Mesenchymal stem cell (in vitro differentiated cells and primary cell): ENCODE results near the gene LRRC3C.
"Not testable (repeated sequence)": the region's sequence is repeated elsewhere in the genome, so short reads cannot be mapped to it uniquely, and the experiment has no call there.

Experiments
- DNase-seq: peaks from one replicate; pipeline ENCODE4 v3.0.0-alpha.2; 2013
- H2AFZ ChIP-seq: one replicate; pipeline ENCODE4 v1.6.1; 2013; ENCODE audit warnings: low read depth, mild to moderate bottlenecking, control low read depth, inconsistent platforms, low read length, moderate library complexity
- H2AK5ac ChIP-seq: 2 replicates; pipeline ENCODE4 v1.6.1; 2013; ENCODE audit warnings: low read length, moderate library complexity, mild to moderate bottlenecking, inconsistent platforms; ENCODE audit not compliant: severe bottlenecking
- H2BK120ac ChIP-seq: one replicate; pipeline ENCODE4 v1.6.1; 2013; ENCODE audit warnings: low read depth, mild to moderate bottlenecking, inconsistent platforms, low read length, moderate library complexity
- H2BK12ac ChIP-seq, 2 experiments: one replicate each; pipeline ENCODE4 v1.6.1; 2013; ENCODE audit warnings: inconsistent platforms in 2 of 2, low read length in 2 of 2, mild to moderate bottlenecking in 2 of 2, moderate library complexity in 2 of 2, control low read depth in 1 of 2
- H2BK15ac ChIP-seq: one replicate; pipeline ENCODE4 v1.6.1; 2013; ENCODE audit warnings: mild to moderate bottlenecking, low read depth, inconsistent platforms; ENCODE audit not compliant: poor library complexity, severe bottlenecking
- H2BK5ac ChIP-seq: 2 replicates; pipeline ENCODE4 v1.6.1; 2013; ENCODE audit warnings: low read depth, mild to moderate bottlenecking, low read length, control low read depth, inconsistent platforms; ENCODE audit not compliant: poor library complexity, severe bottlenecking
- H3K14ac ChIP-seq, 2 experiments: one replicate each; pipeline ENCODE4 v1.6.1; 2013; ENCODE audit warnings: inconsistent platforms in 2 of 2, low read length in 2 of 2, control low read depth in 1 of 2, mild to moderate bottlenecking in 1 of 2, moderate library complexity in 1 of 2
- H3K18ac ChIP-seq, 2 experiments: one replicate each; pipeline ENCODE4 v1.6.1; 2013; ENCODE audit warnings: inconsistent platforms in 2 of 2, low read length in 2 of 2, control low read depth in 1 of 2, low read depth in 1 of 2, mild to moderate bottlenecking in 1 of 2
- H3K23ac ChIP-seq, 2 experiments: one replicate each; pipeline ENCODE4 v1.6.1; 2013; ENCODE audit warnings: inconsistent platforms in 2 of 2, low read length in 2 of 2, mild to moderate bottlenecking in 2 of 2, moderate library complexity in 2 of 2, control low read depth in 1 of 2
- H3K27ac ChIP-seq: 2 replicates; pipeline ENCODE4 v1.5.1; 2013; ENCODE audit warnings: mild to moderate bottlenecking, moderate library complexity, low read length, control low read depth, inconsistent platforms; ENCODE audit not compliant: poor library complexity, severe bottlenecking
- H3K27me3 ChIP-seq, 2 experiments: 2 replicates each; pipeline versions ENCODE4 v1.6.1 to v1.7.0; 2013; ENCODE audit warnings: low read length in 2 of 2, mild to moderate bottlenecking in 2 of 2, moderate library complexity in 2 of 2, control low read depth in 1 of 2, inconsistent platforms in 1 of 2; ENCODE audit not compliant: control insufficient read depth in 1 of 2, insufficient read depth in 1 of 2
- H3K36me3 ChIP-seq, 2 experiments: 2 replicates each; pipeline versions ENCODE4 v1.6.1 to v1.7.0; 2013; ENCODE audit warnings: low read length in 2 of 2, control low read depth in 1 of 2, inconsistent platforms in 1 of 2, low read depth in 1 of 2, mild to moderate bottlenecking in 1 of 2; ENCODE audit not compliant: insufficient read depth in 2 of 2, control insufficient read depth in 1 of 2
- H3K4ac ChIP-seq, 2 experiments: one replicate each; pipeline ENCODE4 v1.6.1; 2013; ENCODE audit warnings: inconsistent platforms in 2 of 2, low read length in 2 of 2, mild to moderate bottlenecking in 2 of 2, moderate library complexity in 2 of 2, control low read depth in 1 of 2, low read depth in 1 of 2
- H3K4me1 ChIP-seq: 2 replicates; pipeline ENCODE4 v1.6.1; 2013; ENCODE audit warnings: low read depth, low read length, control low read depth; ENCODE audit not compliant: control insufficient read depth, insufficient read depth
- H3K4me2 ChIP-seq: 2 replicates; pipeline ENCODE4 v1.6.1; 2013; ENCODE audit warnings: low read length, mild to moderate bottlenecking, inconsistent platforms; ENCODE audit not compliant: poor library complexity, severe bottlenecking
- H3K4me3 ChIP-seq, 2 experiments: 2 replicates each; pipeline versions ENCODE4 v1.5.1 to v1.7.0; 2013; ENCODE audit warnings: low read length in 2 of 2, mild to moderate bottlenecking in 2 of 2, control low read depth in 1 of 2, low read depth in 1 of 2; ENCODE audit not compliant: insufficient read depth in 1 of 2
- H3K79me1 ChIP-seq: replicated peaks from 2 replicates; pipeline ENCODE4 v1.6.1; 2013; ENCODE audit warnings: mild to moderate bottlenecking, control low read depth, low read length, inconsistent platforms; ENCODE audit not compliant: poor library complexity, severe bottlenecking
- H3K9ac ChIP-seq: 2 replicates; pipeline ENCODE4 v1.7.0; 2013; ENCODE audit warnings: mild to moderate bottlenecking, low read length, moderate library complexity
- H3K9me3 ChIP-seq: 2 replicates; pipeline ENCODE4 v1.7.0; 2013; ENCODE audit warnings: mild to moderate bottlenecking, low read length; ENCODE audit not compliant: control insufficient read depth
- H4K8ac ChIP-seq: one replicate; pipeline ENCODE4 v1.6.1; 2013; ENCODE audit warnings: inconsistent platforms, mild to moderate bottlenecking, low read length, moderate library complexity
- H4K91ac ChIP-seq: one replicate; pipeline ENCODE4 v1.6.1; 2013; ENCODE audit warnings: mild to moderate bottlenecking, low read length, inconsistent platforms
- WGBS: methylation state at CpG from one replicate; pipeline ENCODE4 v1.1.7; 2013; ENCODE audit warnings: mixed read lengths; 5-methylcytosine and 5-hydroxymethylcytosine counted together

The LRRC3C gene

DNA sequence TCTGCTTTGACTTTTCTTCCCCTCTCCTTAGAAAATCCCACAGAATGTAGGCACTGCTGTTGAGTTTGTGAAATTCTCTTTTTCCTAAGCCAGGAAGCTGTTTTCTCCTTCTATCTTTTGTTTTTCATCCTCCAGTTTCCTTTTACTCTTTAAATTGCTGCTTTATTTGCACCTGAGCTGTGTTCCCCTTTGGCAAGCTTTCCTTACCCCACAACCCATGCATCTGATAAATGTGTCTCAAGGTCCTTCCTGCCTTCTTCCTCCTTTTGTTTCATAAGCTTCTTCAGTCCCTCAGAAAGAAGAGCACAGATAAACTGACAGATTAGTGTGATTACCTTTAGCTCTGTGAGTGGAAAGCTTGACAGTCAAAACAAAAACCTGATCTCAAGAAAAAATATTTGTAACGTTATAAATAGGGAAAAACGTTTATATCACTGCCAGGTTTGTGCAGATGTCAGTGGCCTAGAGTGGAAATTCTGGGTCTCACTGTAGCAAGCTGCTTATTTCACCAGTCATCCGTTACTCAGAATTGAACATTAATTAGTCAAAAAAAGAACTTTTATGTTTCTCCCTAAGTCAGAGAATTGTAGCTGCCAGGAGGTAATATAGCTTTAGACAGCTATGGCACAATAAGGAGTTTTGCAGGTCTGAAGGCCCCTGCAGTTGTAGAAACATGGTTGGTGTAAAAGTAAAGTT is 32.7 kb upstream of the LRRC3C start:
- Histone ChIP-seq H3K36me3 (no peaks in the 10 kb centered on the region), H3K18ac (no peak overlapping the region)
- no CpG with 5 or more reads among the region's 3 CpGs for WGBS

DNA sequence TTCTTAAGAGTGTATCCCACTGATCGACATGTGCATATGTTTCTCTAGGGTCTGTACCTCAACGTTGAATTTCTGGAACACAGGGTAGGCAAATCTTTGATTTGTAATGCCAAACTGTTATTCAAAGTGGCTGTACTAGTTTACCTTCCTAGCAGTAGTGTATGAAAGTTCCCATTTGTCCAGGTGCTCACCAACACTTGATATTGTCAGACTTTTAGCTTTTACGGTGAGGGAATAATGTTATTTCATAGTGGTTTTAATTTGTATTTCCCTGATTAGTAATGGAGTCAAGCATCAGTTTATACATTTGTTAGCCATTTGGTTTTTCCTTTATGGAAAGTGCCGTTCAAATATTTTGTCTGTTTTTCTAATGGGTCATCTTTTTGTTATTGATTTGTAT is 29.4 kb upstream of the LRRC3C start:
- no peak overlapping the region for H2BK15ac ChIP-seq
- 92% methylated on average over 4 of the region's 4 CpGs for WGBS
- no peak overlapping the region for H3K27ac ChIP-seq
- no peak overlapping the region for H3K18ac ChIP-seq
- H3K4me2 ChIP-seq, result no peak overlapping the region
- no peak overlapping the region for H3K4me3 ChIP-seq
- H3K9ac ChIP-seq, result no peak overlapping the region
- H3K79me1 ChIP-seq, result no peaks in the 10 kb centered on the region
- H3K9me3 ChIP-seq, result no peaks in the 10 kb centered on the region
- no peak overlapping the region for H2BK120ac ChIP-seq
- no peak overlapping the region for H2BK5ac ChIP-seq
- no peak overlapping the region for H2AK5ac ChIP-seq
- no peak overlapping the region for H2BK12ac ChIP-seq
- DNase-seq, result no peak
- no peaks in the 10 kb centered on the region for H3K36me3 ChIP-seq
- no peak overlapping the region for H3K23ac ChIP-seq
- H3K27me3 ChIP-seq, result peaks cover under 1 to 9% of the 10 kb centered on the region in 2 experiments
- no peak overlapping the region for H3K14ac ChIP-seq
- no peak overlapping the region for H3K4ac ChIP-seq
- no peak overlapping the region for H4K8ac ChIP-seq
- no peak overlapping the region for H2AFZ ChIP-seq
- no peak overlapping the region for H4K91ac ChIP-seq
- no peaks in the 10 kb centered on the region for H3K4me1 ChIP-seq

More for the DNA sequence above, 32.7 kb upstream of the LRRC3C start:
- H3K9ac ChIP-seq, result no peak overlapping the region
- no peak overlapping the region for H2BK120ac ChIP-seq
- no peak overlapping the region for H3K14ac ChIP-seq
- no peak overlapping the region for H3K4ac ChIP-seq
- no peak overlapping the region for H2BK5ac ChIP-seq
- H2AFZ ChIP-seq, result no peak overlapping the region
- no peak for DNase-seq
- no peaks in the 10 kb centered on the region for H3K9me3 ChIP-seq
- H3K4me3 ChIP-seq, result no peak overlapping the region
- H3K27ac ChIP-seq, result no peak overlapping the region
- H4K8ac ChIP-seq, result no peak overlapping the region
- H2BK12ac ChIP-seq, result no peak overlapping the region
- no peak overlapping the region for H2BK15ac ChIP-seq
- peaks cover 8 to 28% of the 10 kb centered on the region in 2 experiments for H3K27me3 ChIP-seq
- no peak overlapping the region for H4K91ac ChIP-seq
- no peak overlapping the region for H3K4me2 ChIP-seq
- H3K79me1 ChIP-seq, result no peaks in the 10 kb centered on the region
- no peak overlapping the region for H3K23ac ChIP-seq
- H2AK5ac ChIP-seq, result no peak overlapping the region
- H3K4me1 ChIP-seq, result no peaks in the 10 kb centered on the region

DNA sequence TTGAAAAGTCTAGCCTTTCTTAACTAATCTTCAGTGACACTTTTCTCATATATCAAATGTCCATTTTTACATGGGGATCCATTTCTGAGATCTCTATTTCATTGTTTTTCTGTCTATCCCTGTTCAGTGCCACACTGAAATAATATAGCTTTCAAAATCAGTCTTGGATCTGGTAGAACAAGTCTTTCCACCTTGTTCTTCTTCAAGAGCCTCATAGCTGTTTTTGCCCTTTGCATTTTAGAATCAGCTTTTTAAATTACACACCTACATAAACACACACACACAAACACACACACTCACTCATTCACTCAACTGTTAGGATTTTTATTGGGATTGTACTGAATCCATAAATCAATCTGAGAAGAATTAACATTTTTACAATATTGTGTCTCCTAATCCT is 28.3 kb upstream of the LRRC3C start:
- Histone ChIP-seq H3K9ac (no peak overlapping the region), H4K8ac (no peak overlapping the region), H3K36me3 (no peaks in the 10 kb centered on the region), H2AFZ (no peak overlapping the region), H2BK5ac (no peak overlapping the region), H3K4me3 (no peak overlapping the region), H3K27me3 (no peaks in the 10 kb centered on the region), H3K27ac (no peak overlapping the region), H2AK5ac (no peak overlapping the region), H3K4me1 (no peaks in the 10 kb centered on the region), H3K4ac (no peak overlapping the region), H2BK15ac (no peak overlapping the region), H3K4me2 (no peak overlapping the region), H2BK12ac (no peak overlapping the region), H3K79me1 (no peaks in the 10 kb centered on the region), H3K23ac (no peak overlapping the region), H3K9me3 (no peaks in the 10 kb centered on the region), H3K14ac (no peak overlapping the region), H2BK120ac (no peak overlapping the region), H4K91ac (no peak overlapping the region), H3K18ac (no peak overlapping the region)
- no peak for DNase-seq

DNA sequence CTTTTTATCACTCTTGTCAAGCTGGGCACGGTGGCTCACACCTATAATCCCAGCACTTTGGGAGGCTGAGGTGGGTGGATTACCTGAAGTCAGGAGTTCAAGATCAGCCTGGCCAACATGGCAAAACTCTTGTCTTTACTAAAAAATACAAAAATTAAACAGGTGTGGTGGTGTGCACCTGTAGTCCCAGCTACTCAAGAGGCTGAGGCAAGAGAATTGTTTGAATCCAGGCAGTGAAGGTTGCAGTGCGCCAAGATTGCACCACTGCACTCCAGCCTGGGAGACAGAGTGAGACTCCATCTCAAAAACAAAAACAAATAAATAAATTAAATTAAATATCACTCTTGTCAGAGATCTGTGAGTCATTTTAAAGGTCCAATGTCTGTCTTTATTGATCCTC is 25.5 kb upstream of the LRRC3C start:
- not testable (repeated sequence) for H3K23ac ChIP-seq, H4K8ac ChIP-seq, DNase-seq, H3K4me3 ChIP-seq, H3K4ac ChIP-seq, H2BK12ac ChIP-seq, H3K27ac ChIP-seq, H2BK120ac ChIP-seq, H3K9me3 ChIP-seq, H2BK5ac ChIP-seq, H3K9ac ChIP-seq, H2AK5ac ChIP-seq, H3K14ac ChIP-seq, H3K79me1 ChIP-seq, H3K18ac ChIP-seq, H4K91ac ChIP-seq, H2BK15ac ChIP-seq, H3K4me1 ChIP-seq, H3K4me2 ChIP-seq, H2AFZ ChIP-seq, H3K27me3 ChIP-seq
- WGBS, result 90% methylated on average over 2 of the region's 2 CpGs
- peaks cover 9 to 20% of the 10 kb centered on the region in 2 experiments for H3K36me3 ChIP-seq
